ENCODE data around the gene AP2B1.

The AP2B1 gene

GRCh38 chr17:35727635-35728034 lies 140.5 kb downstream of the AP2B1 start:
- no peak for DNase-seq (ENCODE audit: low read depth in 1 of 2, low spot score in 1 of 2)

DNA sequence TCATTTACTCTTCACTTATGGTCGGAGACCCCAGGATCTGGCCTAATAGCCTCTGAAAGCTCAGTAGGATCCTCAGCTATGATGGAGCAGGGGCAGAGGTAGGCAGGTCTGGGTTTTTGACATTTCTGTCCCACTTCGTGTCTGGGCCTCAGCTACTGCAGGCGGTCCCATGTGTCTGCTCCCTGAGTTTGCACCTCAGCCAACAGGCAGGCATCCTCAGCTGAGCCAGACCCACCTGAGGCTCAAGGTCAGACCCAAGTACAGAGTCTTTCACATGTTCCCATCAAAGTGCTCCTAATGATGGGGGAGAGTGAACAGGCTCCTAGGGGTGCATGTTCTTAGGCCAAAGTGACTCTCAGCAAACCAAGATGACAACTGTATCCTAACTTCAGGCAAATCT lies 141.4 kb downstream of the AP2B1 start:
- DNase-seq (ENCODE audit: low read depth in 1 of 2, low spot score in 1 of 2), result no peak

DNA sequence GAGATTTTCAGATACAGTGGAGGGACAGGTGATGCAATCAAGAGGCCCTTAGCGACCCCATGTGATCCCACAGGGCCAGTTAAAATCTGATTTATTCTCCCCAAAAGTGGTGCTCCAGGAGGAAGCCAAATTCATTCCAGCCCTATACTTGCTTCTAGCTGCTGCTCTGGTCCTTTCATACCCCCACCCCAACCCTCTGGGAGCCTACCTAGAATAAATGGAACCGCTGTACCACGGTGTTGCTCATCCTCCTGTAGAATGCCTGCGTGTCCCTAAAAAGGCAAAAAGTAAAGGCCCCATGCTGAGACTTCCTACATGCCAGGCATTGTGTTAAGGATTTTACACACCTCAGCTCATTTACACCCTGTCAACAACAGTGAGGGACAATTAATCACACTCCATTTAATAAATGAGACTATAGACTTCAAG lies 142.3 kb downstream of the AP2B1 start:
- DNase-seq (ENCODE audit: low read depth in 1 of 2, low spot score in 1 of 2), result no peak

DNA sequence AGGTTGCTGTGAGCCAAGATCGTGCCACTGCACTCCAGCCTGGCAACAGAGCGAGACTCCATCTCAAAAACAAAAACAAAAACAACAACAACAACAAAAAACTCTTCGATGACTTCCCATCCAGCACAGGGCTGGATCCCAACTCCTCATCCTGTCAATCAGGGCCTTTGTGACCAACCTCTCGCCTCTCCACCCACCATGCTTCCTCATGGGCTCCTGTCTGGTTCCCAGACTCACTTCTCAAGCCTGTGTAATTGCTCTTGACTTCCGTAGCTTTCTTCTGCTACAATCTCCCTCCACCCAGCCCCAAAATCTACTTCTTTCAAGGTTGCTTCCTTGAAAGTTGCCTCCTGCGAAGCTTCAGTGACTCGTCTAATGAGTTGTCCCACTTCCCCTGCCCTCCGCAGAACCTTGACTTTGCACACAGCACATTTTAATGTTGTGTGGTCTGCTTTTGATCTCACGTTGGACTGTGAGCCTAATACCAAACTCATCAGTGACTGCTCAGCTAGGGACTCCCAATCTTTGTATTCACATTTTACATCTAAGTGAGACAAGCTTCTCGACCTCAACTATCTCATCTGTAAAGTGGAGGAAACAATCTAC lies 143.4 kb downstream of the AP2B1 start:
- no peak for DNase-seq (ENCODE audit: low read depth in 1 of 2, low spot score in 1 of 2)

GRCh38 chr17:35731239-35731916 lies 144.3 kb downstream of the AP2B1 start, which contains the start of gene RASL10B:
Gene RASL10B, plus strand, starts transcription at chr17:35731639. Its CDS starts 3,546 bp downstream, at chr17:35735185.
- DNase-seq (ENCODE audit: low read depth in 1 of 2, low spot score in 1 of 2), result peak in 1 of 2 donors; percentile 50

DNA sequence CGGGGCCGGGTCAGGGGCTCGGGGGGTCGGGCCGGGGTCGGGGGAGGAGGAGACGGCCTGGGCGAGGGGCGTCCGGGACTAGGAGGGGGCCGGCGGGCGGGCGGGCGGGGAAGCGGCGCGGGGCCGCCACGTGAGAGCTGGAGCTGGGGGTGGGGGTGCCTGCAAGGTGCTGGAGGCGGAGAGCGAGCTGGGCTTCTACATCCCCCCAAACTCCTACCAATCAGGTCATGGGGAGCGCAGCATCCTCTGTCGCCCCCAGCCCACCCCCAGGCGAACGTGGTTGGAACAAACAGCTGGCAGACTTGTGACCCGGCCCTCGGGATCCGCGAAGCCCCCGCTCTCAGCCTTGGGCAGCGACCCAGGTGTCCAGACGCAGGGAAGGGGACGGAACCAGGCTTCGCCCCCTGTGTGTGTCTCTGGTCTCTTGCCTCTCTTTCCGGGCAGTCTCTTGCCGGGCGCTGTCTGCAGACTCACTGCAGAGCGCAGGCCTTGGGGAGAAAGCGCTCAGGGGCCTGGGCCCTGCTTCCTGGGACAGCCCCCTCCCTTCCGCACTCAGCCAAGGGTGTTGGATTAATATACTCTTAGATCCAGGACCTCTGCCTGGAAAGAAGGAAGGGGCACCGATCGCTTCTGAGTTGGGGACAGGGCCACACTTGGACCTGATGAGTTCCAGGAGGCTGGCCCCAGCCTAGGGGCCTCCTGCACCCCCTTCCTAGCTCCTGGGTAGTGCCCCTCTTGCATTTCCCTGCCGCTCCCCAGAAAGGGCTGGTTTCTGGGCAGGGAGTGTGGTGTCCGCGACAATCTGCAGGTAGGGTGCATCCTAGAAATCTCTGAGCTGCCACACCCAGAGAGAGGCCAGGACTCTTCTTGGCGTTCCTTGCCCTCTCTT lies 145.0 kb downstream of the AP2B1 start:
- DNase-seq (ENCODE audit: low read depth in 1 of 2, low spot score in 1 of 2), result no peak

DNA sequence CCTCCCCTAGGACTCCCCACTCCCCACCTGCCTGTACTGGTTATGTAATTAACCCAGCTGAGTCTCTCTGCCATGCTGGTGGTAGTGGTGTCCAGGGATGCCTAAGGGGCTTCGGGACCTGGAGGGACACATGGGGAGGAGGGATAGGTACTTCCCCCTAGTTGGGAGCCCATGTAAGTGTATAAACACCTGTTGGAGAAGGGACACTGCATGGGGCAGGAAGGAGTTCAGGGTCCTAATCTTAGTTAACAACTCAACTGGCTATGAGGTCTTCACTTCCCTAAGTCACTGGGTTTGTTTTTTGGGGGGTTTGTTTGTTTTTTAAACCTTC lies 145.6 kb downstream of the AP2B1 start:
- no peak for DNase-seq (ENCODE audit: low read depth in 1 of 2, low spot score in 1 of 2)

GRCh38 chr17:35733366-35733765 lies 146.2 kb downstream of the AP2B1 start:
- no peak for DNase-seq (ENCODE audit: low read depth in 1 of 2, low spot score in 1 of 2)

DNA sequence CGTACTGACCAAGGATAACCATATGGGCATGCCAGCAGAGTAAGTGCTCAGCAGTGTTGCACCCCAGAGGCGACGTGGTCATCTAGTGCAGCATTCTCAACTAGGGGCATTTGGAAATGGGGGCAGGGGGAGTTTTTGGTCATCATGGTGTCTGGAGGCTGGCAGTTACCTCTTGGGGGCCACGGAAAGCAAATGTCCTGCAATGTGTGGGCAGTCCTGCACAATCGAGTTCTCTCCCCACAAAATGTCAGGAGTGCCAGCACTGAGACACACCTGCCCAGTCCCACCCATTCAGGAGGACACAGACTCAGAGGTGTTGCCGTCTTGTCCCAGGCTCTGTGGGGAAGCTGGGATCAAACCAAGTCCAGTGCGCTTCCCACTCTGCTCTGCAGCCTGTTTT lies 147.3 kb downstream of the AP2B1 start:
- no peak for DNase-seq (ENCODE audit: low read depth in 1 of 2, low spot score in 1 of 2)

DNA sequence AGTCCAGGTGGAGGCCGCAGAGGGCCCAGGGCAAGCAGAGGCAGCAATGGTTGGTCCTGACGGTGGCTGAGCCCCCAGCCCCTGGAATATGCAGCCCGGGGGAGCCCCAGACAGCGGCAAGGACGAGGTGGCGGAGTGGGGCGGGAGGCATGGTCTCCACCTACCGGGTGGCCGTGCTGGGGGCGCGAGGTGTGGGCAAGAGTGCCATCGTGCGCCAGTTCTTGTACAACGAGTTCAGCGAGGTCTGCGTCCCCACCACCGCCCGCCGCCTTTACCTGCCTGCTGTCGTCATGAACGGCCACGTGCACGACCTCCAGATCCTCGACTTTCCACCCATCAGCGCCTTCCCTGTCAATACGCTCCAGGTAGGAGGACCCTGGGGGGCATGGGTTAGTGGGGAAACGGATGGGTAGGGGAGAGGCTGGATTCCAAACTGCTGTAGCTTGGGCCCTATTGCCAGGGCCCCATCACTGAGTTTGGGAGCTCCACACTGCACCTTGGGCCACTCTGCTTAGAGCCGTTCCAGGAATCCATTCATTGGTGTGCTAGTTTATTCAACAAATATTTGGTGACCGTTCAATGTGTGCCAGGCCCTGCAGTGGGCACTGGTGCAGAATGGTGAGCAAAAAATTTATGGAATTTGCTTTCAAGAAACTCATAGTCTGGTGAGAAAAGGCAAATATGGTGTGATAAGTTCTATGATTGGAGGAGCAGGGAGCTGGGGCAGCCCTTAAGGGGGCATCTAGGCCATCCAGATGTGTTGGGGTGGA lies 148.1 kb downstream of the AP2B1 start:
- no peak for DNase-seq (ENCODE audit: low read depth in 1 of 2, low spot score in 1 of 2)

DNA sequence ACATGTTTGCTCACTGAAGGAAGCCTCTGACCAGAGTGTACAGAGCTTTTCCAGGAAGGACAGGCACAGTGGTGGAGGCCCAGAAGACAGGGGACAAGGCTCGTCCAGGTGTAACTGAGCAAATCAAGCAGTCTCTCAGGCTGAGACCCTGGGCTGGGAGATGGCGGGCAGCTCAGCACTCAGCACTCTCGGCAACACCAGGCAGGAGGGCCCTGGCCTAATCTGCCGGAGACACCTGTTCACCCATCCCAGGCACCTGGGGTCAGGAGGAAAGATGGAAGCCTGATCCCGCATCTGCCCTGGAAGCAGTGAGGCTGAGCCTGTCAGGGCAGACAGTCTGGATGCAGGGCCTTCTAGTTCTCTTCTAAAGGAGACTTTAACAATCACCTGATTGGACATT lies 149.1 kb downstream of the AP2B1 start:
- no peak for DNase-seq (ENCODE audit: low read depth in 1 of 2, low spot score in 1 of 2)

DNA sequence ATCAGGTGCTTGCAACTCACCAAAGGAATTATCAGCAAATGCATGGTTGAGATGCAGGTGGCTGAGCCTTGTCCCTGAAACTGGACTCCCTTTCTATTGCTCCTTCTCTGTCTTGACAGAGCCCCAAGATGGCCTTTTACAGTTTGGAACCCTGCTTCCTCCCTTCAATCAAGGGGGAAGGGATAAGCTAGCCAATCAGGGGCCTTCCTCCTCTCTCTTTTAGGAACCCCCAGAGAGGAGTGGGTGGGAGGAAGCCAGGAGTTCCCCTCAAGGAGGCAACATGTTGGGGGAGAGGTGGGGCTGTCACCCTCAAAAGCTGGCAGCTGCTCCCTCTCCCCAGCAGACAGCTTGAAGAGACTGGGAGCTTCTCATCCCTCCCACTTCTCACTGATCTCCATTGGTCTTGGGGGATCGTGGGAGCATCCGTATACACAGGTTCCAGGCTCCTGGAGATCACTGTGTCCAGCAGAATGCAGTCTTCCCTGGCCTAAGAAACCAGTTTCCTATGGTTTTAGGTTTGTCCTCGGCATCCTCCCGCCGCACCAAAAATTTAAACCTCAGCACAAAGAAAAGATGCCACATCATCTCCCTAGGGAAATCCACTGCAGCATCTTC lies 151.5 kb downstream of the AP2B1 start:
- DNase-seq (ENCODE audit: low read depth in 1 of 2, low spot score in 1 of 2), result no peak

DNA sequence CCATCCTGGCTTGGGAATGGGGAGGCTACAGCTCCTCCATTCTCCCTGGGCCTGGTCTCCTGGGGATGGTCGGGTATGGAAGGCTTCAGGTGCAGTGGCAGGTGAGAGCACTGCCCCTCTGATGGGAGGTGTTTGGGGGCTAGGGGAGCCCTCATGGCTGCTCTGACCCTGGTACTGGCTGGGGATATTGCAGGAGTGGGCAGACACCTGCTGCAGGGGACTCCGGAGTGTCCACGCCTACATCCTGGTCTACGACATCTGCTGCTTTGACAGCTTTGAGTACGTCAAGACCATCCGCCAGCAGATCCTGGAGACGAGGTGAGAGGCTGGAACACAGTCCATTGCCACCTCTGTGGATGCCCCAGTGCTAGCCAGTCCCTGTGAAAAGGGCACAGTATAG lies 153.1 kb downstream of the AP2B1 start:
- no peak for DNase-seq (ENCODE audit: low read depth in 1 of 2, low spot score in 1 of 2)

GRCh38 chr17:35740997-35741931 lies 154.1 kb downstream of the AP2B1 start:
- no peak for DNase-seq (ENCODE audit: low read depth in 1 of 2, low spot score in 1 of 2)

DNA sequence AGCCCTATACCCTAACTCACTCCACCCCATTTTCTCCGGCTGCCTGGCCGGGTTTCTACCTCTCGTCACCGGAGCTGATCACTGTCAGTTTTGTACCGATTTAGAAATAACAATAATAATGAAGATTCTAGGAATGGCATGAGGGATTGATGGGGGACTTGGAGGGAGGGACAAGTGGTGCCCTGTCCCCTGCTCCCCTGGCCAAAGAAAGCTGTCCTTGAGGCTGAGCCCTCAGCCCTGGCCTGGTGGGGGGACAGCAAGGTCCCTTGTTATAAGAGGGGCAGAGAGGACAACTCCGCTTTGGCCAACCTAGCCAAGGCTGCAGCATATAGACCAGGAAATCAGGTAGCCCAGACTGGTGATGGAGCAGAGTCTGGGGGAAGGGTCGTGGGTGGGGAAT lies 155.4 kb downstream of the AP2B1 start:
- no peak for DNase-seq (ENCODE audit: low read depth in 1 of 2, low spot score in 1 of 2)

DNA sequence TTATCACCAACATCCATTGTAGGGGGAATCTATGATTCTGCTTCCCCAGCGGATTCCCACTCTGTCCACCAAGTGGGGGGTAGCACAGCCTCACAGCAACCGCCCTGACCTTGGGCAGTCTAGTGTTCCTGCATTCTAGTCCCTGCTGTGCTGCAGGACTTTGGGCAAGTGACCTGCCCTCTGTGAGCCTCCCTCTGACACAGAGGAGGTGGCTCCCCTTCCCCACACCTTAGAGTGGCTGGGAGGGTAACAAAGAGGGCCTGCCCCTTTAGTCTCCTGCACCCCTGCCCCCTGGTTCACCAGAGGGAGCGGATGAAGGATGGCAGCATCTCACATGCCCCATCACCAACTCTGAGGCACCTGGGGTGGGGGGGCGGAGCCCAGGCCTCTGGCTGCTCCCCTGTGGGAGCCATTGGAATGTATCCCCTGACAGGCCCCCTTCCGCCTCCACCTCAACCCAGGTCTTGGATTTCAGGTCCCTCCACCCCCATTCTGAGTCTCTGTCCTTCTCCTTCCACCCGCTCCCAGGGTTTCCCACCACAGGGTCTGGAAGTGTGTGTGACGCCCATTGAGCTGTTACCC lies 155.9 kb downstream of the AP2B1 start:
- DNase-seq (ENCODE audit: low read depth in 1 of 2, low spot score in 1 of 2), result no peak

- no peak for DNase-seq (ENCODE audit: low read depth in 1 of 2, low spot score in 1 of 2)
Measured at GRCh38 chr17:35743626-35744328, 156.7 kb downstream of the AP2B1 start.

- no peak for DNase-seq (ENCODE audit: low read depth in 1 of 2, low spot score in 1 of 2)
Measured at GRCh38 chr17:35744830-35745229, 157.7 kb downstream of the AP2B1 start.

DNA sequence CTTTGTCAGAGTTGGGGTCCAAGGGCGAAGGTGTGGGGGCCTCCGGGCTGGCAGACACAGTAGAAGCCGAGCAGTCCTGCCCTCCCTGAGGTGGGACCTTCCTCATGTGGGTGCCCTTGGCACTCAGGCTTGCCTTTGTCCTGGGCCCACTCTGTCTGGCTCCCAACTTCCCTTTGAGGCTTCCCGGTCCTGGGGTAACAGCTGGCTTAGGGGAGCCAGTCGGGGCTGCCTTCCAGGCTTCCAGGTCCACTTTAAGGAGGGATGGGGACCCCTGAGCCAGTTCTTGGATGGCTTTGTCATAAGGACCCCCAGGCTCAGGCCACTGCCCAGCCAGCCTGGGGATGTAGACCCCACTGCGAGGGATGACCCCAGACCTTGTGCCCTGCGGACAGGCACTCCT lies 158.1 kb downstream of the AP2B1 start:
- no peak for DNase-seq (ENCODE audit: low read depth in 1 of 2, low spot score in 1 of 2)

Data from stimulated activated CD4-positive, alpha-beta T cell treated with anti-CD3 and anti-CD28 coated beads, Interleukin-15, amount 100 ng/mL, for 1 hour (primary cell).